GM19193 (cell line): ENCODE measurements around the gene SHOX.

ENCODE experiments used
- POLR2A ChIP-seq: IDR thresholded peaks from 4 replicates; pipeline ENCODE4 v1.6.1; 2011; ENCODE audit not compliant: insufficient read depth, insufficient read length; ENCODE audit errors: extremely low read depth

Gene SHOX

GRCh38 chrX:630612-631496 is at the start of gene SHOX:
Gene SHOX, plus strand, starts transcription at chrX:630791. Its CDS starts 107 bp downstream, at chrX:630898.
- no peak for TF ChIP-seq POLR2A

DNA sequence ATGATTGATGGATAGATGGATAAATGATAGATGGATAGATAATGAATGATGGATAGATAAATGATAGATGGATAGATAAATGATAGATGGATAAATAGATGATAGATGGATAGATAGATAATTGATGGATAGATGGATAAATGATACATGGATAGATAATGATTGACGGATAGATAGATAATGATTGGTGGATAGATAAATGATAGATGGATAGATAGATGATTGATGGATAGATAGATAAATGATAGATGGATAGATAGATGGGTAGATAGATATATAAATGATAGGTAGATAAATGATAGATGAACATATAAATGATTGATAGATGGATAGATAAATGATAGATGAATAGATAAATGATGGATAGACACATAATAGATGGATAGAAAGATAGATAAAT is 49.5 kb upstream of the SHOX start:
- TF ChIP-seq POLR2A, result no peak

DNA sequence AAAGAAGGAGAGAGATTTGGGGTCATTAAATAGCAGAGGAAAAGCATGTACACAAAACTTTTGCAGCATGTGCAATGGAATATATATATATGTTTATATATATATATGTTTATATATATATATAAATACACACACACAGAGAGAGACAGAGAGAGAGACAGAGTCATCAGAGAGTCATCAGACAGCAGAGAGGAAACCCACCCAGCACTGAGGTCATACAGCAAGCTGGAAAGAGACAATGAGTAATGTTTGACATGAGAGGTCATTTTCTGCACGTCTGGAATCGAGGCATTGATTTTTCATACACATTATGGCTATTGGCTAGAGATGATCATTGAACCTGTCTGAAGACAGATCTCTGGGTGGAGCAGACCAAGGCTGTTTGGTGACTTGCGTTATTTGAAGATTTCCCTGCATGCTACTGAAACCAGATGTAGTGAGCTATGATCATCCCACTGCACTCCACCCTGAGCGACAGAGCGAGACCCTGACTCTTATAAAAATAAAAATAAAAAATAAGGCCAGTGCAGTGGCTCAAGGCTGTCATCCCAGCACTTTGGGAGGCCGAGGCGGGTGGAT is 48.8 kb upstream of the SHOX start:
- TF ChIP-seq POLR2A, result no peak

DNA sequence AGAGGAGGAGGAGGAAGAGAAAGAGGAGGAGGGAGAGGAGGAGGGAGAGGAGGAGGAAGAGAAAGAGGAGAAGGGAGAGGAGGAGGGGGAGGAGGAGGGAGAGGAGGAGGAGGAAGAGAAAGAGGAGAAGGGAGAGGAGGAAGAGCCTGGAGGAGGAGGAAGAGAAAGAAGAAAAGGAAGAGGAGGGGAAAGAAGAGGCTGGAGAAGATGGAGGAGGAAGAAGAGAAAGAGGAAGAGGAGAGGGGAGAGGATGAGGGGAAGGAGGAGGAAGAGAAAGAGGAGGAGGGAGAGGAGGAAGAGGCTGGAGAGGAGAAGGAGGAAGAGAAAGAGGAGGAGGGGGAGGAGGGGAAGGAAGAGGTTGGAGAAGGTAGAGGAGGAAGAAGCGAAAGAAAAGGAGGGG is 46.0 kb upstream of the SHOX start:
- TF ChIP-seq POLR2A, result no peak

DNA sequence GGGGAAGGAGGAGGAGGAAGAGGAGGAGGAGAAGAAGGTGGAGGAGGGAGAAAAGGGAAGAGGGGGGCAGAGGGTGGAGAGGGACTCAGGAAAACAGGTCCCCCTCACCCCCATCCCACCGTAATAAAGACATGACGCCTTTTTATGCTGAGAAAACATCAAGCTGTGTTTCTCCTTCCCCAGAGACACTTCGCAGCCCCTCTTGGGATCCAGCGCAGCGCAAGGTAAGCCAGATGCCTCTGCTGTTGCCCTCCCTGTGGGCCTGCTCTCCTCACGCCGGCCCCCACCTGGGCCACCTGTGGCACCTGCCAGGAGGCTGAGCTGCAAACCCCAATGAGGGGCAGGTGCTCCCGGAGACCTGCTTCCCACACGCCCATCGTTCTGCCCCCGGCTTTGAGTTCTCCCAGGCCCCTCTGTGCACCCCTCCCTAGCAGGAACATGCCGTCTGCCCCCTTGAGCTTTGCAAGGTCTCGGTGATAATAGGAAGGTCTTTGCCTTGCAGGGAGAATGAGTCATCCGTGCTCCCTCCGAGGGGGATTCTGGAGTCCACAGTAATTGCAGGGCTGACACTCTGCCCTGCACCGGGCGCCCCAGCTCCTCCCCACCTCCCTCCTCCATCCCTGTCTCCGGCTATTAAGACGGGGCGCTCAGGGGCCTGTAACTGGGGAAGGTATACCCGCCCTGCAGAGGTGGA is 45.3 kb upstream of the SHOX start:
- no peak for TF ChIP-seq POLR2A

GRCh38 chrX:586351-586750 is 44.2 kb upstream of the SHOX start:
- no peak for TF ChIP-seq POLR2A

- no peak for TF ChIP-seq POLR2A
These were observed 39.7 kb upstream of the SHOX start for GRCh38 chrX:590693-591404.

DNA sequence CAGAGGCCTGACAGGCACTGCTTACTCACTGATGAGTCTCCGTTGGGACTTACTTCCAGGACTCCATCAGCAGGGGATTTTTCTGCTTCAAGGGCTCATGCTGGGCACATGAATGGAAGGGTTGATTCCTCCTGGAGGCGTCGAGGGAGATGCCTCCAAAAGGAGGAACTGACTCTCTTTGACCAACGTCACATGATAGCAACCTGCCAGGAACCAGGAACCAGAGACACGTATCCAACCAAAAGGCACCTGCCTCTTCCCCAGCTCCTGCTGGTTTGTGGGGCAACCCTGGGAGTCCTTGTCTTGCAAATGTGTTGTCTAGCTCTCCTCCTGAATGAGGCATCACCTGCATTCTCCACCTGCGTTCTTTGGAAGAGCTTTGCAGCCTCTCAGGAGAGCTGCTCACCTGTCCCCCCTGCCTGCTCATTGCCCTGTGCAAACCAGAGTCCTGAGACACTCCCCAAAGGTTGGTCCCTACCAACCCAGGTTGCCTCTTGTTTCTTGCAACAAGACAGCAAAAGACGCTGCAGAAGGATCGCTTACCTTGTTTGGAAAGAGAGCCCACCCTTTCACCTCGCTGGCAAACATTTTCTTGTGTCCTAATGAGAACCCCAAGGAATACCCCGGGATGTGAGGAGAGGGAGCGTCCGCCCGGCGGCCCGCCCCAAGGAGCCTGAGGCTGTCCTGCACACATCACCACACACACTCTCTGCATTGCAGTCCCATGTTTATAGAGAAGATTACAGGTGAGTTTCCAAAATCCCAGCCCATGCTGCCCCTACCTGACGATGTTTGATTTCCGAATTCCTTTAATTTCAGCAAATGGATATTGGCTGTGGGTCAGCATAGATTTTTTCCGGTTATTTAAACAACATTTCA is 30.5 kb upstream of the SHOX start:
- TF ChIP-seq POLR2A, result no peak

- no peak for TF ChIP-seq POLR2A
These were observed 16.5 kb upstream of the SHOX start for GRCh38 chrX:614136-614535.

DNA sequence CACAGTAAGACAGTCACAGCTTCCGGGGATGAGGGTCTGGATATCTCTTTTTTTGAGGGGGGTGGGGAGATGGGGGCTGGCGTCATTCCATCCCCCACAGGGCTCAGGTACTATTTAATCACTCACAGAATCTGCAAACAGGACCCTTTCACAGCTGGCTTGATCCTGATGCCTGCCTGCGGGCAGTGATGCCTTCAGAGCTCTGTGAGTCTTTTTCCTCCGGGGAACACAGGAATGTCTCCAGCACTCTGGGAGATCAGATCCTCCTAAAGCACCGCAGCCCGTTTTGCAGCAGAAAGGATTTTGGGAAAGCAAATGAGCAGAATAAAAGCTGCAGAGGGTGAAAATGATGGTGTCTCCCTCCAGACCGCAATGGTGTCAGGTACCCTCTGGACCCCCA is 13.2 kb upstream of the SHOX start:
- no peak for TF ChIP-seq POLR2A

DNA sequence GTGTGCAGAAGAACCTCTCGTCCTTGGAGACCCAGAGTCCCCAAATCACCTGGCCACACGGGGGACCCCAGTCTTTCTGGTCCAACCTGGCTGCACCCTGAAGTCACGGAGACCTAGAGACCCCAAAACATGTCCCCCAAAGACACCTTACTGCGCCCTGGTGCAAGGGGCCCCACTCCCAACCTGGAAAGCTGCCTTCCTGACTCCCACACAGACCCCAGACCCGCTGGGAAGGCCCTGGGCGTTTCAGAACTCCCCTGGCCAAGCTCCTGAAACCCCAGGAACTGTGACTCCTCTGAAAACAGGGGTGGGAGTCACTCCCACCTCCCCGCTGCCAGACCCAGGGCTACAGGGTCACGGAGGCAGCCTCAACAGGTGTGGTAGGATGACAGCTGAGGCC is 12.7 kb upstream of the SHOX start:
- no peak for TF ChIP-seq POLR2A

- TF ChIP-seq POLR2A, result no peak
These were observed 11.7 kb upstream of the SHOX start for GRCh38 chrX:618761-619450.

DNA sequence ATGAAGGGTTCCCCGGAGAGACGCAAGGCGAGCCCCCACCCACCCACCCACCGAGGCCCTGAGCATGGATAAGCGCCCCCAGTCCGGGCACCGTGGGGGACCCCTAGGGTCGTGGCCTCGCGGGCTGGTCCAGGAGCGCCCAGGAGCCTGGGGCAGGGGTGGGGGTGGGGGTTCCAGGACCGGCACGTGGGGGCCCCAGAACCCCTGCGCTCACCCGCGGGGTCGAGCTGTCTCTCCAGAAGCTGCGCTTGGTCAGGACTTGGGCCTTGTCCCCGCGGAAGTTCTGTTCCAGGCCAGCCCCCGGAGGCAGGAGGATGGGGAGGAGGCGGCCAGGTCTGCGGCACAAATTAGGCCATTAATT is 11.2 kb upstream of the SHOX start:
- no peak for TF ChIP-seq POLR2A

- TF ChIP-seq POLR2A, result no peak
These were observed 10.6 kb upstream of the SHOX start for GRCh38 chrX:619812-620531.
